HEK293 (cell line): Measurements from ENCODE around the gene F2RL3.

Source experiments
- BCL6B ChIP-seq: fragments of 450-650 bp; formaldehyde crosslinking; IDR thresholded peaks from 2 replicates; pipeline ENCODE4 v1.5.1; 2017; ENCODE audit warnings: missing biosample characterization, missing genetic modification characterization
- CTCF ChIP-seq: fragments of 450-650 bp; formaldehyde crosslinking; IDR thresholded peaks from 2 replicates; pipeline ENCODE4 v1.5.1; 2016; ENCODE audit warnings: missing biosample characterization, missing genetic modification characterization
- KLF17 ChIP-seq: fragments of 450-650 bp; formaldehyde crosslinking; IDR thresholded peaks from 2 replicates; pipeline ENCODE4 v1.5.1; 2016; ENCODE audit warnings: missing biosample characterization, missing genetic modification characterization
- PBX3 ChIP-seq: sonication (generic); formaldehyde crosslinking; IDR thresholded peaks from 2 replicates; pipeline ENCODE4 v1.8.1; 2022; ENCODE audit warnings: mild to moderate bottlenecking, moderate library complexity, missing genetic modification reagents
- PRDM10 ChIP-seq: fragments of 450-650 bp; formaldehyde crosslinking; IDR thresholded peaks from 2 replicates; pipeline ENCODE4 v1.5.1; 2016; ENCODE audit warnings: missing biosample characterization, missing genetic modification characterization
- REST ChIP-seq: fragments of 450-650 bp; formaldehyde crosslinking; IDR thresholded peaks from 2 replicates; pipeline ENCODE4 v1.5.1; 2016; ENCODE audit warnings: missing biosample characterization, missing genetic modification characterization
- TCF7L2 ChIP-seq: IDR thresholded peaks from 2 replicates; pipeline ENCODE4 v1.6.1; 2011; ENCODE audit warnings: low read depth, mild to moderate bottlenecking, inconsistent platforms, low read length, moderate library complexity, borderline replicate concordance
- YY1 ChIP-seq: fragments of 450-650 bp; formaldehyde crosslinking; IDR thresholded peaks from 2 replicates; pipeline ENCODE4 v1.5.1; 2018; ENCODE audit warnings: missing biosample characterization, missing genetic modification characterization
- ZBTB26 ChIP-seq: fragments of 450-650 bp; formaldehyde crosslinking; optimal IDR thresholded peaks from 2 replicates; pipeline ENCODE3; 2016; ENCODE audit warnings: missing biosample characterization, mild to moderate bottlenecking, missing genetic modification characterization
- ZNF114 ChIP-seq: fragments of 450-650 bp; formaldehyde crosslinking; IDR thresholded peaks from 2 replicates; pipeline ENCODE4 v1.5.0; 2017; ENCODE audit warnings: missing biosample characterization, missing genetic modification characterization
- ZNF121 ChIP-seq: fragments of 450-650 bp; formaldehyde crosslinking; IDR thresholded peaks from 2 replicates; pipeline ENCODE4 v1.5.1; 2016; ENCODE audit warnings: missing biosample characterization, missing genetic modification characterization
- ZNF335 ChIP-seq: fragments of 450-650 bp; formaldehyde crosslinking; conservative IDR thresholded peaks from 2 replicates; pipeline ENCODE4 v1.5.1; 2016; ENCODE audit warnings: missing biosample characterization, missing genetic modification characterization
- ZNF433 ChIP-seq: fragments of 450-650 bp; formaldehyde crosslinking; IDR thresholded peaks from 2 replicates; pipeline ENCODE4 v1.5.1; 2016; ENCODE audit warnings: missing biosample characterization, missing genetic modification characterization, low read depth
- ZNF558 ChIP-seq: fragments of 450-650 bp; formaldehyde crosslinking; IDR thresholded peaks from 2 replicates; pipeline ENCODE4 v1.5.1; 2016; ENCODE audit warnings: missing biosample characterization, missing genetic modification characterization

- no peak for TF ChIP-seq CTCF (tag by site-specific recombination)
- TF ChIP-seq ZNF433 (tag by site-specific recombination), result no peak
- TF ChIP-seq ZNF114 (tag by site-specific recombination), result no peak
- TF ChIP-seq ZNF335 (tag by site-specific recombination), result no peak
- no peak for TF ChIP-seq TCF7L2
- TF ChIP-seq ZBTB26, result no peak
- no peak for TF ChIP-seq YY1 (tag by site-specific recombination)
- TF ChIP-seq PBX3, result no peak
- TF ChIP-seq ZNF558 (tag by site-specific recombination), result no peak
- no peak for TF ChIP-seq BCL6B (tag by site-specific recombination)
- no peak for TF ChIP-seq ZNF121
- no peak for TF ChIP-seq PRDM10 (tag by site-specific recombination)
- no peak for TF ChIP-seq KLF17
- TF ChIP-seq REST (tag by site-specific recombination), result no peak
Measured at GRCh38 chr19:16872728-16873127, 16.1 kb upstream of the F2RL3 start.
